ENCODE measurements around the gene RDH16. TPM values are rescaled to one million over a fixed set of nuclear protein-coding genes. Genes with fewer than 3 reads are reported as not detected.

RDH16 gene
- total and polyA plus RNA-seq, 4 donors, result 0.11 to 0.68 (median 0.38) TPM

DNA sequence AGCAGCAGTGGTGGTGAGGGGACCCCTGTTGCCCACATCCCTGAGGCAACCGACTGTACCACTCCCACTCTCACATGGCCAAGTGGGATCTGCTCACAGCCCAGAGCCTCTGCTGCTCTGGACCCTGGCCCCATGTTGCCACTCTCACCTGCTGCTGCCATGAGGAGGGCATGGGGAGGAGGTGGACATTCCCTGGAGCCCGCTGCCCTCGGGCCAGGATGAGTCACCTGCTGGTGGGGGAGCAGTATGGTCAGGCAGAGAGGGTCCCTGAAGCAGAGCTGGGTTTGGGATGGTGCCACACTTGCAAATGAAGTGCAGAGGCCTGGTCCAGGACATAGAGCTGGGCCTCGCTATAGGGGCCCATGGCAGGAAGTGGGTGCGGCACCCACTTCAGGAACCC, 49.3 kb downstream of the RDH16 start:
- Histone ChIP-seq H3K4me3 (no peak overlapping the region), H3K27me3 (ENCODE audit: control insufficient read depth in 3 of 3, insufficient read depth in 3 of 3, low read length in 2 of 3) (no peaks in the 10 kb centered on the region), H3K9me3 (ENCODE audit: control insufficient read depth in 4 of 4, insufficient read depth in 3 of 4, low read length in 3 of 4) (peaks cover 0 to 17% (median 5%) of the 10 kb centered on the region in 4 donors), H3K36me3 (ENCODE audit: control insufficient read depth in 4 of 4, insufficient read depth in 4 of 4, low read length in 4 of 4) (no peaks in the 10 kb centered on the region), H3K9ac (ENCODE audit: insufficient read depth in 1 of 2, low read length in 2 of 2) (no peak overlapping the region), H3K27ac (ENCODE audit: low read depth in 1 of 2, low read length in 1 of 2) (no peak overlapping the region), H3K4me1 (ENCODE audit: control insufficient read depth in 5 of 5, insufficient read depth in 5 of 5, low read length in 5 of 5) (no peaks in the 10 kb centered on the region)
- TF ChIP-seq, protein P1, sequence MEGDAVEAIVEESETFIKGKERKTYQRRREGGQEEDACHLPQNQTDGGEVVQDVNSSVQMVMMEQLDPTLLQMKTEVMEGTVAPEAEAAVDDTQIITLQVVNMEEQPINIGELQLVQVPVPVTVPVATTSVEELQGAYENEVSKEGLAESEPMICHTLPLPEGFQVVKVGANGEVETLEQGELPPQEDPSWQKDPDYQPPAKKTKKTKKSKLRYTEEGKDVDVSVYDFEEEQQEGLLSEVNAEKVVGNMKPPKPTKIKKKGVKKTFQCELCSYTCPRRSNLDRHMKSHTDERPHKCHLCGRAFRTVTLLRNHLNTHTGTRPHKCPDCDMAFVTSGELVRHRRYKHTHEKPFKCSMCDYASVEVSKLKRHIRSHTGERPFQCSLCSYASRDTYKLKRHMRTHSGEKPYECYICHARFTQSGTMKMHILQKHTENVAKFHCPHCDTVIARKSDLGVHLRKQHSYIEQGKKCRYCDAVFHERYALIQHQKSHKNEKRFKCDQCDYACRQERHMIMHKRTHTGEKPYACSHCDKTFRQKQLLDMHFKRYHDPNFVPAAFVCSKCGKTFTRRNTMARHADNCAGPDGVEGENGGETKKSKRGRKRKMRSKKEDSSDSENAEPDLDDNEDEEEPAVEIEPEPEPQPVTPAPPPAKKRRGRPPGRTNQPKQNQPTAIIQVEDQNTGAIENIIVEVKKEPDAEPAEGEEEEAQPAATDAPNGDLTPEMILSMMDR (IDR thresholded peaks at IDR 0.05; ENCODE audit: control extremely low read depth, extremely low read depth), result no peak
- DNase-seq (no peak), ATAC-seq (ENCODE audit: insufficient read depth, low FRiP score) (no peak)
- 86 to 93% methylated on average over 5 of the region's 5 CpGs for WGBS, 2 donors

DNA sequence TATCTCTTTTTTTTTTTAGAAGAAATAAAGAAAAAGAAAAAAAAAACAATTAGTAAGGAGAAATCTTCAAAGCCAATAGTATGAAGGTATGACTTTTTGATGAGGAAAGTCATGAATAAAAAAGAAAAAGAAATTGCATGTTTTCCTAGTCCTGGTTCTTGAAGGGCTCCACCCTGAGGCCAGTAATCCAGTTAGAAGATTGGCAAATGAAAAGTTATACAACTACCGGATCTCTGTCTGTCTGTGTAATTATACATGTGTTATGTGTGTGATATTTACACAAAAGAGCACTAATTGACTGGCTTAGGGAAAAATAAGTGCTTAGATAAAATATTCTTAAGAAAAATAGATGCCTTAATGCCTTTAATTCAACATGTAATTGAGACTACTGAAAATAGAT, 51.6 kb downstream of the RDH16 start:
- H3K27me3 ChIP-seq (ENCODE audit: control insufficient read depth in 3 of 3, insufficient read depth in 3 of 3, low read length in 2 of 3), result no peaks in the 10 kb centered on the region
- H3K4me3 ChIP-seq, result no peak overlapping the region
- no peak overlapping the region for H3K9ac ChIP-seq (ENCODE audit: insufficient read depth in 1 of 2, low read length in 2 of 2)
- H3K36me3 ChIP-seq (ENCODE audit: control insufficient read depth in 4 of 4, insufficient read depth in 4 of 4, low read length in 4 of 4), result no peaks in the 10 kb centered on the region
- no peak overlapping the region for H3K27ac ChIP-seq (ENCODE audit: low read depth in 1 of 2, low read length in 1 of 2)
- peaks cover 0 to 29% (median 8%) of the 10 kb centered on the region in 4 donors for H3K9me3 ChIP-seq (ENCODE audit: control insufficient read depth in 4 of 4, insufficient read depth in 3 of 4, low read length in 3 of 4)
- no peaks in the 10 kb centered on the region for H3K4me1 ChIP-seq (ENCODE audit: control insufficient read depth in 5 of 5, insufficient read depth in 5 of 5, low read length in 5 of 5)
- 83 to 88% methylated on average over 1 of the region's 1 CpG for WGBS, 2 donors
- ATAC-seq (ENCODE audit: insufficient read depth, low FRiP score), result no peak
- DNase-seq, result no peak
- TF ChIP-seq, protein P1 (IDR thresholded peaks at IDR 0.05; ENCODE audit: control extremely low read depth, extremely low read depth), result no peak

DNA sequence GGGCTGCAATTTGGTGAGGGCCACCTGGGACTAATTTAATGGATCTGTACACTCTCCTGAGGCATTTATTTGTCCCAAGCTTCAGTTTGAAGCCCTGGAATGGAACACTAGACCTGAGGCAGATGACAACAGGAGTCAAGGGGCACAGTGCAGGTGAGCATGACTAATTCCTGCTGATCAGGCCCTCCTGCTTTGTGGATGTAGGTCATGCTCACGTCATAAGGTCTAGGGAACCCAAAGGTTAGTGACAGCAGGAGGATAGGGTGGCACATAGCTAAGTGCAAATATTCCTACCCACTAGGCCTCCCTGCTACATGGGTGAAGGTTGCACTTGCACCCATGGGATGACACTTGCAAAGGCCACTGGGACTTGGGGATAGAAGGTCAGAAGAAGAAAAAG, 54.0 kb downstream of the RDH16 start:
- DNase-seq (no peak), ATAC-seq (ENCODE audit: insufficient read depth, low FRiP score) (no peak)
- TF ChIP-seq, protein P1 (IDR thresholded peaks at IDR 0.05; ENCODE audit: control extremely low read depth, extremely low read depth), result no peak
- peaks cover 0 to 29% (median 6%) of the 10 kb centered on the region in 4 donors for H3K9me3 ChIP-seq (ENCODE audit: control insufficient read depth in 4 of 4, insufficient read depth in 3 of 4, low read length in 3 of 4)
- H3K36me3 ChIP-seq (ENCODE audit: control insufficient read depth in 4 of 4, insufficient read depth in 4 of 4, low read length in 4 of 4), result no peaks in the 10 kb centered on the region
- WGBS, 2 donors, result 60 to 67% methylated on average over 1 of the region's 1 CpG
- peaks cover 0 to 1% (median 0%) of the 10 kb centered on the region in 5 donors for H3K4me1 ChIP-seq (ENCODE audit: control insufficient read depth in 5 of 5, insufficient read depth in 5 of 5, low read length in 5 of 5)
- no peak overlapping the region for H3K4me3 ChIP-seq
- no peak overlapping the region for H3K9ac ChIP-seq (ENCODE audit: insufficient read depth in 1 of 2, low read length in 2 of 2)
- H3K27me3 ChIP-seq (ENCODE audit: control insufficient read depth in 3 of 3, insufficient read depth in 3 of 3, low read length in 2 of 3), result no peaks in the 10 kb centered on the region
- no peak overlapping the region for H3K27ac ChIP-seq (ENCODE audit: low read depth in 1 of 2, low read length in 1 of 2)

Other genes starting within 250 kb of the RDH16 start
- gene NACA, start 232.3 kb downstream of the RDH16 start, total RNA-seq, result 1,000 to 10,000 TPM in 1 of 2 donors, 100 to 1,000 TPM in 1; 488 to 1,240 TPM
- gene NACA, start 232.3 kb downstream of the RDH16 start, polyA plus RNA-seq, result 1,000 to 10,000 TPM; 1,081 to 1,734 TPM
- gene PRIM1, start 205.3 kb downstream of the RDH16 start, total RNA-seq, result 1 to 10 TPM; 5.5 to 9.9 TPM
- 1 to 10 TPM; 3.1 to 4.4 TPM for gene PRIM1, start 205.3 kb downstream of the RDH16 start, polyA plus RNA-seq
- 100 to 1,000 TPM in 1 of 2 donors, 10 to 100 TPM in 1; 34.3 to 107 TPM for gene HSD17B6, start 194.3 kb downstream of the RDH16 start, total RNA-seq
- gene HSD17B6, start 194.3 kb downstream of the RDH16 start, polyA plus RNA-seq, result 10 to 100 TPM; 10.7 to 45.3 TPM
- not detected for gene SDR9C7, start 23.2 kb downstream of the RDH16 start, total RNA-seq
- gene SDR9C7, start 23.2 kb downstream of the RDH16 start, polyA plus RNA-seq, result not detected
- gene ZBTB39, start 48.9 kb upstream of the RDH16 start, total RNA-seq, result 1 to 10 TPM; 6.4 to 9.1 TPM
- 1 to 10 TPM; 2.2 to 2.5 TPM for gene ZBTB39, start 48.9 kb upstream of the RDH16 start, polyA plus RNA-seq
- not detected for gene TAC3, start 58.9 kb upstream of the RDH16 start, total RNA-seq
- not detected for gene TAC3, start 58.9 kb upstream of the RDH16 start, polyA plus RNA-seq
- gene MYO1A, start 92.5 kb upstream of the RDH16 start, total RNA-seq, result under 1 TPM; 0.09 to 0.67 TPM
- under 1 TPM; 0.13 to 0.28 TPM for gene MYO1A, start 92.5 kb upstream of the RDH16 start, polyA plus RNA-seq
- 10 to 100 TPM; 10.6 to 14.3 TPM for gene NEMP1, start 121.2 kb upstream of the RDH16 start, total RNA-seq
- gene NEMP1, start 121.2 kb upstream of the RDH16 start, polyA plus RNA-seq, result 1 to 10 TPM; 3.7 to 4.8 TPM
- gene NAB2, start 131.5 kb upstream of the RDH16 start, total RNA-seq, result 10 to 100 TPM; 45.2 to 51.3 TPM
- 10 to 100 TPM; 16.7 to 32.5 TPM for gene NAB2, start 131.5 kb upstream of the RDH16 start, polyA plus RNA-seq
- gene STAT6, start 153.8 kb upstream of the RDH16 start, total RNA-seq, result 100 to 1,000 TPM; 118 to 216 TPM
- 100 to 1,000 TPM; 150 to 199 TPM for gene STAT6, start 153.8 kb upstream of the RDH16 start, polyA plus RNA-seq
- 100 to 1,000 TPM; 166 to 338 TPM for gene LRP1, start 170.9 kb upstream of the RDH16 start, total RNA-seq
- gene LRP1, start 170.9 kb upstream of the RDH16 start, polyA plus RNA-seq, result 10 to 100 TPM; 52.6 to 77.4 TPM
- not detected for gene LRP1-AS, start 190.0 kb upstream of the RDH16 start, total RNA-seq
- not detected for gene LRP1-AS, start 190.0 kb upstream of the RDH16 start, polyA plus RNA-seq

Measured in lung (tissue), 12 donors.